Stimulated activated CD8-positive, alpha-beta memory T cell treated with anti-CD3 and anti-CD28 coated beads, Interleukin-15, amount 100 ng/mL, for 4 hours (primary cell): ENCODE measurements around the gene ANKLE1.

Experiments
- DNase-seq, 2 donors: peaks; one replicate each; pipeline ENCODE4 v3.0.0-alpha.2; 2020; ENCODE audit warnings: low read depth in 2 of 2

Gene ANKLE1, protein sequence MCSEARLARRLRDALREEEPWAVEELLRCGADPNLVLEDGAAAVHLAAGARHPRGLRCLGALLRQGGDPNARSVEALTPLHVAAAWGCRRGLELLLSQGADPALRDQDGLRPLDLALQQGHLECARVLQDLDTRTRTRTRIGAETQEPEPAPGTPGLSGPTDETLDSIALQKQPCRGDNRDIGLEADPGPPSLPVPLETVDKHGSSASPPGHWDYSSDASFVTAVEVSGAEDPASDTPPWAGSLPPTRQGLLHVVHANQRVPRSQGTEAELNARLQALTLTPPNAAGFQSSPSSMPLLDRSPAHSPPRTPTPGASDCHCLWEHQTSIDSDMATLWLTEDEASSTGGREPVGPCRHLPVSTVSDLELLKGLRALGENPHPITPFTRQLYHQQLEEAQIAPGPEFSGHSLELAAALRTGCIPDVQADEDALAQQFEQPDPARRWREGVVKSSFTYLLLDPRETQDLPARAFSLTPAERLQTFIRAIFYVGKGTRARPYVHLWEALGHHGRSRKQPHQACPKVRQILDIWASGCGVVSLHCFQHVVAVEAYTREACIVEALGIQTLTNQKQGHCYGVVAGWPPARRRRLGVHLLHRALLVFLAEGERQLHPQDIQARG

DNA sequence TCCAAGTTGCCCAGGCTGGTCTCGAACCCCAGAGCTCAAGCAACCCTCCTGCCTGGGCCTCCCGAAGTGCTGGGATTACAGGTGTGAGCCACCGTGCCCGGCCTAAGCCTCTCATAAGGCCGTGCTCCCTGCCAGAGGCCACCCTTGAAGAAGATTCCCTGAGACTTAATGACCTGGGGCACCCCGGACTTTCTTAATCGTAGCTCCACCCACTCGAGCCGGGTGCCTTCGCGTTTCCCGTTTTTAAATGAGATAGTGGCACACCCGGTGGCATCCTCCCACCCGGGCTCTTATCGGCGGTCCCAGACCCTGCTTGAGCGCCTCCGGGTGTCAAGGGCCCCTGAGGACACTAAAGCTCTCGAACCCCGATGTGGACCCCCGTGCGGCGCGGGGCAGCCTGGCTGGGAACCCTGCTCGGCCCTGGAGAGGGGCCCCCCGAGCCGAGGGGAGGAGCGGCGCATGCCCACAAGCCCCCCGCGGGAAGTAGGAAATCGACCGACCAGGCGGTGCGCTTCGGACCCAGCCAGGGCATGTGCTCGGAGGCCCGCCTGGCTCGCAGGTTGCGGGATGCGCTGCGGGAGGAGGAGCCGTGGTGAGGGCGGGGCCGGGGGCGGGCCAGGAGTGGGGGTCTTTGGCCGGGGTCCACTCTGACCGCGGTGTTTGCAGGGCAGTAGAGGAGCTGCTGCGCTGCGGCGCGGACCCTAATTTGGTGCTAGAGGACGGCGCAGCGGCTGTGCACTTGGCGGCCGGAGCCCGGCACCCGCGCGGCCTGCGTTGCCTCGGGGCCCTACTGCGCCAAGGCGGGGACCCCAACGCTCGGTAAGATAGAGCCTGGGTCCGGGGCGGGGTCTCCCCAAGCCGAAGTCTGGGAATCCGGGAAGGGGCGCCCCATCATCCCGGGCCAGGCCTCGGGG lies at the start of gene ANKLE1:
Gene ANKLE1 (plus strand): TSS at position 511 of the 914 bp plus-strand sequence. CDS start 20 bp downstream, at position 531.
- DNase-seq = no peak

DNA sequence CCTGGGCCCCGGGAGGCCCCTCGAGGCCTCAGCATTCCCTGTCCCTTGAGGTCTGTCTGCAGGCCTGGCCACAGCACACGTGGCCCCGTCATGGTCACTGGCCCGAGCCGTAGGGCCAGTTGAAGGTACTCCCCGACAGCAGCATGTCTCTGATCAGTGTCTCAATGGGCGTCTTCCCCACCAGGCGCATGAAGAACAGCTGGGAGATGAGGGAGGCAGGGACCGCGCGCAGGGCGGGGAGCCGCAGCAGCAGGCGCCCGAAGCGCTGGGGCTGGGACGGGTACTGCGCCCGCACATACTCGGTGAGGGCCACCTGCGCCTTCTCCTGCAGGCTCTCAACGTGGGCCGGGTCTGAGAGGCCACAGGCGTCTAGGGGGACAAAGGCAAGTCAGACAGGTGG lies 49.4 kb upstream of the ANKLE1 start:
- no peak for DNase-seq

DNA sequence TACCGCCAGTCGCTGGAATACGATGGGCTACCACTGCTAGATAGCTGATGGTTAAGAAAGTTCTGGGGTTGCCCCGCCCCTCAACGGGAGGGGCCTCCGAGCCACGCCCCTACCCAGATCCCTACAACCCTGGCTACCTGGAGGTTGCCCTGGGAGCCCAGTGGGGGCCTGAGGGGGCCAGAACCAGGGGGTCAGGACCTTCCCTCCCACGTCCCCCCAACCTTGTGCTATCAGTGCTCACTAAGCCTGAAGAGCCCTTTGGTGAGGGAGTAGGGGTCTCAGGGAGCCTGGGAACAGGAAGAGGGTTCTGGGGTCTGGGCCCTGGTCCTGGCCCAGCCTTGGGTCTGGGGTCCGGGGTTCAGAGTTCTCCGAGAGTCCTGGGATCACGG lies 46.8 kb upstream of the ANKLE1 start:
- peak in 1 of 2 donors; percentile 37 for DNase-seq

DNA sequence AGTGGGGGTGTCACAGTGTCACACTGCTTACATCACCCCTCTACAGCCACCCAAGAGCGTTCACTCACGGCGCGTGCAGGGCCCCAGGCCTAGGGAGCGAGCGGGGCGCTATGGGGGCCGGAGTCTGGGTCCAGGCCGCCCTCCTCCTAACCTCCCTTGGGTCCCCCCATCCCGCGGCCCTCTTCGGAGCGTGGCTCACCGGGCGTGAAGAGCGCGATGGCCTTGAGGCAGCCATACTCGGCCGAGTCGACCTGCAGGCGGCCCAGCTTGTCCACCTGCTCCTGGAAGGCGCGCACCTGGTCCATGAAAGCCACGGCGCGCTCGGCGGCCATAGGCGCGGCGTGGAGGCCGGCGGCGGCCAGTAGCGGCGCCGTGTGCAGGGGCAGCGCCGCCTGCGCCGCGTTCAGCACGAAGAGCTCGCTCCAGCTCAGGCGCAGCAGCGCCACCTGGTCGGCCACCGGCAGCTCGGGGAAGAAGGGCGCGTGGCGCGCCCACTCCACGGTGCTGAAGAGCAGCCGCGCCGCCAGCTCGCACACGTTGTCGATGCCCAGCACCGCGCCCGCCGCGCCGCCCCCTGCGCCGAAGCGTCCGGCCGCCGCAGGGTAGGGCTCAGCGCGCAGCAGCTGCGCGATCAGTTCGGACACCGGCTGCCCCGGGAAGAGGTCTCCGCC lies 46.3 kb upstream of the ANKLE1 start:
- peak; percentile 39 to 53 for DNase-seq

DNA sequence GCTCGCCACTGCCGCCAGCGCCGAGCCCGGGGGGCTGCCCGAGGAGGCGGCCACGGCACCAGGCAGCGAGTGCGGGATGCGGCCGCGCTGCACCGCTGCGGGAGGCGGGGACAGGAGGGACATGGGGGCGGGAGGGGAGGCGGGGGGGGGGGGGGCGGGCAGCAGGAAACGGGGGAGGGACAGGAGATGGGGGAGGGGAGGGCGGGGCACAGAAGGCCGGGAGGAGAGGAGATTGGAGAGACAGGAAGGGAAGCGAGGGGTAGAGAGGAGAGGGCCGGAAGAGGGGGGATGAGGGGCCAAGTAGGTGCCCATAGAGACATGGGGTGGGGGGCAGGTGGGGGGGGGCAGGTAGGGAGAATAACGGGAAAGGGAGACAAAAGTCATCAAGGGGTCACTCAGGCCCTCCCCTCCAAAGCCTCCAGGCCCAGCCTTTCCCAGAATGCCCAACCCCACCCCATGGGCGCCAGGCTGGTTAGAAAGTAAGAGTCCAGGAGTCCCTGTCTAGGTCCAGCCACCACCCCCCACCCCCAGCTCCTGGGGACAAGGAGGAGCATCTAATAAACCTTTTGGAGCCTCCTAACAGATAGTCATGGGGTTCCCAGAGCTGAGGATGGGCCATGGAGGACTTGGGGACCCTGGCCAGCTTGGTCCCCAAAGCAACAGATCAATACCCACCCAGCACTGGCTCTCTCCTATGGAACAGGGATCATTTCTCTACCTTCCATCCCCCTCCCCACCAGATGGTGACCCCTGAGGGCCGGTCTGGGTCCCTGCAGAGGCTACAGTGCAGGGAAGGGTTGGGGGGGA lies 45.5 kb upstream of the ANKLE1 start:
- no peak for DNase-seq

DNA sequence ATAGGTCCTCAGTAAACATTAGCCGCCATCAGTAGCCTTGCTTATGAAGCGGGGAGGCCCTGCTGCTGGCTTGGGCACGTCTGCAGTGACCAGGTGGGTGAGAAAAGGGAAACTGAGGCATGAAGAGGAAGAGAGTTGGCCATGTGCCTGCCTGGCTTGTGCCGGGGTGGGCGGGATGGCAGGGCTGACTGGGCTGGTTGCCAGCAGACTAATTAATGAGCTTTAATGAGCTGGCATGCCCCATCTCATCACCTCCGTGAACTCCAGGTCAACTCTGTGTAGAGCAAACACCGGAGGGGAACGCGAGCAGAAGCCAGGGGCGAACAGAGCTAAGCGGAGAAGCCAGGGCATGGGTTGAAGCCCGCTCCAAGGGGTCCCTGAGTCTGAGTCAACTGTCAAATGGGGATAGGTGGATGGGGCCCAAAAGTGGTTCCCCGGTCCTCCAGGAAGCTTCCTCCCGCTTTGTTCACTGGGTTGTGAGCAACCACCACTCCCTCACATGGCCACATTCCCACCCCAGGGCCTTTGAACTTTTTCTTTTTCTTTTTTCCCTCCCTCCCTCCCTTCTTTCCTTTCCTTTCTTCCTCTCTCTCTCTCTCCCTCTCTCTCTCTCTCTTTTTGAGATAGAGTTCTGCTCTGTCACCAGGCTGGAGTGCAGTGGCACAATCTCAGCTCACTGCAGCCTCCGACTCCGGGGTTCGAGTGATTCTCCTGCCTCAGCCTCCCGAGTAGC lies 44.7 kb upstream of the ANKLE1 start:
- DNase-seq = no peak

DNA sequence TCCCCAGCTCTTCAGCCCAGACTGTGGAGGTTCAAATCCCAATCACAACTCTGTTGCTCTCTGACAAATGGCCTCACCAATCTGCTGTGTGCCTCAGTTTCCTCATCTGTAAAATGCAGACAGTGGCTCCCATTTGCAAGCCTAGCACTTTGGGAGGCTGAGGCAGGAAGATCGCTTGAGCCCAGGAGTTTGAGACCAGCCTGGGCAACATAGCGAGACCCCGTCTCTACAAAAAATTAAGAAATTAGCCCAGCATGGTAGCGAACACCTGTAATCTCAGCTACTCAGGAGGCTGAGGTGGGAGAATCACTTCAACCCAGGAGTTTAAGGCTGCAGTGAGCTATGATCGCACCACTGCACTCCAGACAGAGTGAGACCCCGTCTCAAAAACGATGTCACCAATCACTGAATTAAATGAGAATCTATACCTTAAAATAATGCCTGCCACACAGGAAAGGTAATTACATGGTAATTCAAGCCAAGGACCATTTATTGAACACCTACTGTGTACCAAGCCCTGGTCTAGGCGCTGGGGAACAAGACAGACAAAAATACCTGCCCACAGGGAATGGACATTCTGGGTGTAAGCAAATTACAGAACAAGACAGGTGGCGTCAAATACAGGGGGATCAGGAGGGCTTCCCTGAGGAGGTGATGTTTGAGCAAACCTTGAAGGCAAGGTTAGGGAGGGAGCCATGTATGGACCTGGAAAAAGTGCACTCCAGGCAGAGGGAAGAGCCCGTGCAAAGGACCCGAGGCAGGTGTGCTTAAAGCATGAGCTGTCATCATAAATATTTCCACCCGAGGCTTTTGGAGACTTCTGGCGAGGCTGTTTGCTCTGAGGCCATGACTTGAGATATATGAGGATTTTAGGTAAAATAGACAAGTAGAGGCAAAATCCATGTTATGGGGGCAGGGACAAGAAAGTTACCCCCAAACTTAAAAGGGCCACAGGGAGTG lies 43.7 kb upstream of the ANKLE1 start:
- no peak for DNase-seq

DNA sequence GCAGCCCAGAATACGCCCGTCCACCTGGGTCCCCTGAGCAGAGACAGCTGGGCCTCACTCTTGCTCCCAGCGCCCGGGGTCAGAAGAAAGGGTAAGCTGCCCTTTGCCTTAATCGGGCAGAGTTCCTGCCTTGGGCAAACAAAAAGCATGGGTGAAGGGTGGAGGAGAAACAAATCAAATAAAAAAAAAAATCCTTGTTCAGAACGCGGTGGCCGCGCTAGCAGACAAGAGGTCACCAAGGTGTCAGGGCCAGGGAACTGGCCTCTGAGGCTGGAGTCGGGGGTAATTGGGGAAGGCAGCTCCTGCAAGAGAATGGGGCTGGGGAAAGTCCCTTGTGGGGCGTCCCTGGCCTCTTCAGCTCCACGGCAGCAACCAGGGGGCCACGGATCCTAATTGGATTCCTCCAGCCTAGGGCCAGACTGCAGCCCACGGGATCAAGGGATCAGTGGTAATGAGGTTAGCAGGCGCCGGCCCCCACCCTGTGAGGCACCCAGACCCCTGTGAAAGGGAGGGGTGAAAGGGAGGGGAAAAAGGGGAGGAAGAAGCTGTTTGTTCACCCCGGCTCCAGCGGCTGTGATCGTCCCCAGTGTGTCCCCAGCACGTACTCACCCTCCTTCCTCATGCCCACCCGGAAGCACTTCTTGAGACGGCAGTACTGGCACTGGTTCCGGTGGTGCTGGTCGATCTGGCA lies 41.5 kb upstream of the ANKLE1 start:
- no peak for DNase-seq

DNA sequence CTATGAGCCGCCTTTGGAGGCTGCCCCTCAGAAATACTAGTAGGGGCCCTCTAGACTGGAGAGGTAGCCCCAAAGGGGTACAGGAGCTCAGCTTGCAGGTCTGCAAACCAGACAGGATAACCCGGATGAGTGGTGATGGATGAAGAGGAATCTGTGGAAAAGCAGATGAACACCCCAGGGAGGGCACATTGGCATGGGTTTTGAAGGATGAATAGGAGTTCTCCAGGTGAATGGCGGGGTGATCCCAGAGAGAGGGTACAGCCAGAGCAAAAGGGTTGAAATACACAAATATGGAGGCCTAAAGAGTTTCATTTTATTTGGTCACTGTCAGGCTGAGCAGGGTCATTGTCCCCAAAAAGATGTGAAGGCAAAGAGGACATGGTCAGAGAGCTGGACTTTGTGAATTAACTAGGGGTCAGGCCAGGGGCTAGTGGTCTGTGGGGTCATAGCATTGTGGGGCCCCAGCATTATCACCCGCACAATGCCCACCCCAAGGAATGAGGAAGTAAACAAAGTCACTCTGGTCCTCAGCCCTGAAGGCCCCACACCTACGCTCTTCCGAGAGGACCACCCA lies 40.8 kb upstream of the ANKLE1 start:
- no peak for DNase-seq

DNA sequence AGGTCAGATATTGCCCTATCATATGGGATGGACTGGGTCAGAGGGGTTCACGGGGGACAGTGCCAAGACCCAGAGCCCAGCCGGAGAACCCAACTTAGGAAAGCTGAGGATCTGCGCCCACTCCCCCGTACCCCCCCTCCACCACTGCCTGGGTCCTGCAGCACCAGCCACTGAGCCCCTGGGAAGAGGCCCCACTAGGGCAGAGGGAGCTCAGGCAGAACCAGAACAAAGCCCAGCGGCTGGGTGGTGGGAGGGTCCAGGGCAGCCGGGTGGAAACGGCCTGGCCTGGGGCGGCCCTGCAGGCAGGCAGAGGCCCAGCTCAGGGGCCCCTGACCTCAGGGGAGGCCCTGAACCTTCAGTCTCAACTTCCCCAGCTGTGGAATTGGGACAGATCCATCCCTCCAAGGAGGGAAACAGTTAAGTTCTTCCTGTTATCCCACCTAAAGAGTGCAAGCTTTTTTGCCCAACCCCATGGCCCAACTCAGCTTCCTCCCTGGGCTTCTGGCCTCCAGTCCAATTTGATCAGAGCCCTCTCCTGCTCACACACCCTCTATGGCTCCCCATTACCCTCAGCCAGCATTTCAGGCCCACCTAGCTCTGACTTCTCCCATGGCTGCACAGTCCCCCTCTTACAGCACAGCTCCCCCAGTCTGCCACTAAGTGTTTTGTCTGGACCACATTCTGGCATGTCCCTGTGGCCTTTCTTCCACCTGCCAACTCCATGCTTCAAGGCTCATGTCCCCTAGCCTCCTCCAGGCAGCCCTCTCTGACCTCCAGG lies 39.1 kb upstream of the ANKLE1 start:
- no peak for DNase-seq

DNA sequence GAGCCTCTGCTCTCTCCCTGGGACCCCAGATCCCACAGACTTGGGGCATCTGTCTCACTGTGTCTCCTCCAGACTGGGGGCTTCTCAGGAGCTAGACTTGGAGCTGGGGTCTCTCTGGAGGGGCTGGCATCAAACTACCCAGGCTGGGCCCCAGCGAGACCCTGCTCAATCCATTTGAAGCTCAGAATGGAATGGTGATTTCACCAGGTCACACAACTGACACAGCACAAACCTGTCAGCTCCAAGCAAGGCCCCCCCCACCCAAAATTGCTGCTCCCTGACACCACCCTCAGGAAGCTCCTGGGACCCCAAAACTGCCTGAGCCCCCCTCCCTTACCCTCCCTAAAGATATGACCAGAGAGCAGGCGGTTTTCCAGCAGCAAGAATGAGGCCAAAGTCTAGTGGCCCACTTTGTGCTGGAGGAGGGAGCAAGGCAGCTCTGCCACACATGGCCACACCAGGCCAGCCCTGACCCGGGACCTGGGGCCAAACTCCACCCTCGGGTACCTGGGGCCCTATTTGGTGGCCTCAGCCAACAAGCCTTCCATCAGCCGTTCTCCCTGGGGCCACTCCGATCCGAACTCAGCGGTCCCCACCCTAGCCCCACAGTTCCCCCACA lies 38.4 kb upstream of the ANKLE1 start:
- no peak for DNase-seq

DNA sequence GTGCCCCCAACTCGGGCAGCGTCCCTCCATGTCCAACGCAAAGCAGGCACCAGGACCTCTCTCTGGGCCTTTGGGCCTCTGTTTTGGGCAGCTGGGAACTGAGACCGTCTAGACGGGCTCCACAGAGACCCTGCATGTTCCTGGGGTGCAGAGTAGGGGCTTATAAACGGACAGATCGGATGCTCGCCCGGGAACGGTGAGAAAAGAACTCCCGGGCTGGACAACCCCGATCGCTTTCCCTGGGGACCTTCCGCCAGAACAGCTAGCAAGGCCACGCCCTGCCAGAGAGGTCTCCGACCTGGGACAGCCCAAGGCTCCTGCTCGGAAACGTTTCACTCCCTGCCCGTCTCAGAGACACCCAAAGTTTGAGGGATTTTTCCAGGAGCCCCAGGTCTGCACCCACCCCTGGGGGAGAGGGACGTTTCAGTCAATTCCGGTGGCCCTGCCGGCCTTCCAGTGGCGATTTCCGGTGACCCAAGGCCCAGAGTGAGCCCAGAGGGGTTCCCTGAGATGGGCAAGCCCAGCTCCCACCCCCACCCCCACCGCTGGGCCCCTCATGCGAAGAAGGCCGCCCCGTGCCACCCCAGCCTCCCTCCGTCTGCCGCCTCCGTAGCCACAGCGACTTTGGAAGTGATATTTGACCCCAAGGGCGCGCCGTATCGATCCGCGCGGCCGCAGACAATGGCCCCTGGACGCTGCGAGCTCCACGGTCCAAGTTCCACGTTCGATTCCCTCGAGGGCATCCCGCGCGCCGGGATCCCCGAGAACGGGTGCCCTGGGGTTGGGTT lies 37.7 kb upstream of the ANKLE1 start:
- no peak for DNase-seq

DNA sequence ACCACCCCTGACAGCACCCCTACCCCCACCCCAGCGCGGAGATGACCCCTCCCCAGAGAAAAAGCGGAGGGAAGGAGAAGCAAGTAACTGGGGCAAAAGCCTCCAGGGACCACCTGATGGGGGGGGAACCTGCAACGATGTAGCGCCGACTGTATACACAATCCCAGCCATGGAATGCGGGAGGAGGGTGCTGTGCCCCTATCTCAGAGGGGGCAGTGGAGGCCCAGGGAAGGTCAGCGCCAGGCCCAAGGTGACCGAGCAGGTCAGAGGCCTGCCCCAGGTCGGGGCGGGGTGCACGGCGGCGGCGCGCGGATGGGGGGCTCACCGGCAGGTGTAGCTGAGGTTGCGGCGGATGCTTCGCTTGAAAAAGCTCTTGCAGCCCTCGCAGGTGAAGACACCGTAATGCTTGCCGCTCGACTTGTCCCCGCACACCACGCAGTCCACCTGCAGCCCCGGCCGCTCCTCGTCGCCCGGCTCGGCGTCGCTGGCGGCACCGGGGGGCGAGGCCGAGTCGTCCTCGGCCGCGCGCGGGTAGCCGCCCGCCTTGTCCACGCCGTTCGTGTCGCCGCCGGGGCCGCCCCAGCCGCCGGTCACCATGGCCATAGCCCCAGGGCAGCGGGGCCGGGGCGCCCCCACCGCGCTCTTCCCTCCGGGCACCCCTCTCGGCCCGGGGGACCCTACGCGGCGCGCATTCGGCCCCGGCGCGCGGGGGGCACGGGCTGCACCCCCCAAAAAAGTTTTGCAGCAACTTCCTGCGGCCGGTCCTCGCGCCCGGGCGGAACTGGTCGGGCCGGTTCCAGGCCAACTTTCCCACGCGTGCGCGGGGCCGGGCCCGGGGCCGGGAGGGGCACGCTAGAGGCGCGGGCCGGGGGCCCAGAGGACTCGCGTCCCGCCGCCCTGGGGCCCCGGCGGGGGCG lies 36.8 kb upstream of the ANKLE1 start:
- no peak for DNase-seq

DNA sequence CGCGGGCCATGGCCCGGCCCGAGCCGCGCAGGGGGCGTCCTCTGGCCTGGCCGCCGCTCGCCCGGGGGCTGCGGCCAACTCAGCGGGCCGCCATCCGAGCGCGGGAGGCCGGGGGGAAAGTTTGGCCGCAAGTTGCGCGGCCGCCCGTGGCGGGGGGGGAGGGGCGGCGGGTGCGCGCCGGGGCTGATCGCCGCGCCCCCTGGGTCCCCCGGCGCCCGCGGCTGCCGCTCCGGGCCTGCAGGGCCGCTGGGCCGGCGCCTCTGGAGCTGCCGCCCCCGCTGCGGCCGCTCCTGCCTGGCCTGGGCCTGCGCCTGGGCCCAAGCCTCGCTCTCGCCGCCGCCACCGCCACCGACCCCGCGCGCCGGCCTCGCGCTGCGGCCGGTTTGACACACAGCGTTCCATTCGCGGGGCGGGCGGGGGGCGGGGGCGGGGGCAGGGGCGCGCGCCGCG lies 36.1 kb upstream of the ANKLE1 start, which contains the start of gene NR2F6:
Gene NR2F6 (minus strand): TSS at position 385 of the 450 bp plus-strand sequence. CDS start 699 bp downstream, outside the sequence.
- DNase-seq = no peak
